HEK293 (cell line): ENCODE data around the gene RHOJ.
A peak's percentile ranks its signal among the peaks of the same experiment; 100 is the strongest.

Experiments used
- CTCF ChIA-PET: fragments of 350-600 bp; formaldehyde crosslinking; extraction: SDS; loops from one replicate; lab custom pipeline; 2021; ENCODE audit warnings: antibody characterized with exemption; lab: Yijun Ruan, JAX
- POLR2A ChIA-PET: fragments of 300-600 bp; formaldehyde crosslinking; extraction: SDS; loops from one replicate; lab custom pipeline; 2020; ENCODE audit warnings: antibody characterized with exemption, inconsistent platforms; lab: Yijun Ruan, JAX
- H3K27ac ChIP-seq: fragments of 200-500 bp; sonication (Bioruptor generic); 2 replicates; pipeline ENCODE4 v1.5.1; 2014; ENCODE audit warnings: low read depth, low read length, control low read depth, inconsistent platforms; ENCODE audit errors: extremely low read depth
- H3K36me3 ChIP-seq, 2 experiments: fragments of 200-500 bp in 1 of 2; sonication (Bioruptor generic) in 1 of 2; 1 replicate in 1 of 2; 2 replicates in 1 of 2; pipeline ENCODE4 v1.5.1; 2014 to 2017; ENCODE audit warnings: inconsistent platforms in 2 of 2, low read length in 2 of 2; ENCODE audit not compliant: control insufficient read depth in 2 of 2, insufficient read depth in 1 of 2
- H3K4me1 ChIP-seq: fragments of 200-500 bp; sonication (Bioruptor generic); 2 replicates; pipeline ENCODE4 v1.5.1; 2014; ENCODE audit warnings: mild to moderate bottlenecking, low read length, inconsistent platforms; ENCODE audit not compliant: control insufficient read depth, insufficient read depth
- H3K4me3 ChIP-seq: 2 replicates; pipeline ENCODE4 v1.5.1; 2011; ENCODE audit warnings: low read depth, mild to moderate bottlenecking, control low read depth, low read length, moderate library complexity
- H3K9me3 ChIP-seq: fragments of 200-500 bp; sonication (Bioruptor generic); 2 replicates; pipeline ENCODE4 v1.5.1; 2014; ENCODE audit warnings: low read depth, low read length, inconsistent platforms; ENCODE audit not compliant: control insufficient read depth, insufficient read depth
- GFI1B ChIP-seq: fragments of 450-650 bp; formaldehyde crosslinking; IDR thresholded peaks from 2 replicates; pipeline ENCODE4 v1.5.1; 2016; ENCODE audit warnings: missing biosample characterization, missing genetic modification characterization
- HOXA7 ChIP-seq: sonication (generic); formaldehyde crosslinking; IDR thresholded peaks from 2 replicates; pipeline ENCODE4 v1.8.1; 2022; ENCODE audit warnings: missing genetic modification reagents, borderline replicate concordance
- IKZF3 ChIP-seq: fragments of 450-650 bp; IDR thresholded peaks from 2 replicates; pipeline ENCODE4 v1.5.0; 2018; ENCODE audit warnings: missing biosample characterization, mild to moderate bottlenecking, missing genetic modification characterization, moderate library complexity
- ZNF121 ChIP-seq: fragments of 450-650 bp; formaldehyde crosslinking; IDR thresholded peaks from 2 replicates; pipeline ENCODE4 v1.5.1; 2016; ENCODE audit warnings: missing biosample characterization, missing genetic modification characterization
- ZNF132 ChIP-seq: fragments of 450-650 bp; formaldehyde crosslinking; IDR thresholded peaks from 2 replicates; pipeline ENCODE4 v1.5.1; 2017; ENCODE audit warnings: missing biosample characterization, missing genetic modification characterization, borderline replicate concordance
- ZNF202 ChIP-seq: fragments of 450-650 bp; formaldehyde crosslinking; IDR thresholded peaks from 2 replicates; pipeline ENCODE4 v1.5.1; 2016; ENCODE audit warnings: missing biosample characterization, missing genetic modification characterization, borderline replicate concordance
- ZNF211 ChIP-seq: fragments of 450-650 bp; formaldehyde crosslinking; IDR thresholded peaks from 2 replicates; pipeline ENCODE4 v1.5.1; 2016; ENCODE audit warnings: low read depth, missing biosample characterization, missing genetic modification characterization
- ZNF350 ChIP-seq: fragments of 450-650 bp; formaldehyde crosslinking; IDR thresholded peaks from 2 replicates; pipeline ENCODE4 v1.5.0; 2017; ENCODE audit warnings: missing biosample characterization, mild to moderate bottlenecking, missing genetic modification characterization
- ZNF416 ChIP-seq: fragments of 450-650 bp; formaldehyde crosslinking; IDR thresholded peaks from 2 replicates; pipeline ENCODE4 v1.5.1; 2016; ENCODE audit warnings: missing biosample characterization, missing genetic modification characterization
- ZNF549 ChIP-seq: fragments of 450-650 bp; IDR thresholded peaks from 2 replicates; pipeline ENCODE4 v1.5.1; 2018; ENCODE audit warnings: missing biosample characterization, missing genetic modification characterization, mild to moderate bottlenecking, inconsistent platforms, moderate library complexity
- ZNF600 ChIP-seq: fragments of 450-650 bp; formaldehyde crosslinking; IDR thresholded peaks from 2 replicates; pipeline ENCODE4 v1.5.1; 2016; ENCODE audit warnings: missing biosample characterization, missing genetic modification characterization
- ZNF624 ChIP-seq: fragments of 450-650 bp; formaldehyde crosslinking; IDR thresholded peaks from 2 replicates; pipeline ENCODE4 v1.5.1; 2017; ENCODE audit warnings: missing biosample characterization, missing genetic modification characterization
- ZNF658 ChIP-seq: fragments of 450-650 bp; formaldehyde crosslinking; IDR thresholded peaks from 2 replicates; pipeline ENCODE4; 2016; ENCODE audit warnings: missing biosample characterization, missing genetic modification characterization
- ZNF660 ChIP-seq: fragments of 450-650 bp; IDR thresholded peaks from 2 replicates; pipeline ENCODE4 v1.5.1; 2018; ENCODE audit warnings: missing biosample characterization, mild to moderate bottlenecking, missing genetic modification characterization
- ZNF664 ChIP-seq: fragments of 450-650 bp; formaldehyde crosslinking; IDR thresholded peaks from 2 replicates; pipeline ENCODE4 v1.5.1; 2016; ENCODE audit warnings: missing biosample characterization, missing genetic modification characterization
- ZNF670 ChIP-seq: fragments of 450-650 bp; formaldehyde crosslinking; IDR thresholded peaks from 2 replicates; pipeline ENCODE4 v1.5.1; 2016; ENCODE audit warnings: missing biosample characterization, missing genetic modification characterization, low read depth
- ZNF768 ChIP-seq: fragments of 450-650 bp; formaldehyde crosslinking; IDR thresholded peaks from 2 replicates; pipeline ENCODE4 v1.5.1; 2018; ENCODE audit warnings: missing biosample characterization, mild to moderate bottlenecking, missing genetic modification characterization
- ZNF792 ChIP-seq: fragments of 450-650 bp; formaldehyde crosslinking; IDR thresholded peaks from 2 replicates; pipeline ENCODE4 v1.5.1; 2016; ENCODE audit warnings: missing biosample characterization, missing genetic modification characterization
- TF ChIP-seq, protein P1 (sequence below): fragments of 450-650 bp; formaldehyde crosslinking; optimal IDR thresholded peaks from 2 replicates; pipeline ENCODE3; 2016; ENCODE audit warnings: missing biosample characterization, mild to moderate bottlenecking, missing genetic modification characterization
- TF ChIP-seq, protein P2 (sequence below): fragments of 450-650 bp; formaldehyde crosslinking; IDR thresholded peaks from 2 replicates; pipeline ENCODE4 v1.5.1; 2017; ENCODE audit warnings: missing biosample characterization, missing genetic modification characterization
- TF ChIP-seq, protein P3 (sequence below): fragments of 450-650 bp; formaldehyde crosslinking; IDR thresholded peaks from 2 replicates; pipeline ENCODE4 v1.5.1; 2016; ENCODE audit warnings: missing biosample characterization, missing genetic modification characterization
- TF ChIP-seq, protein P4 (sequence below): fragments of 450-650 bp; formaldehyde crosslinking; IDR thresholded peaks from 2 replicates; pipeline ENCODE4 v1.5.1; 2016; ENCODE audit warnings: missing biosample characterization, missing genetic modification characterization, low read depth

Gene RHOJ

DNA sequence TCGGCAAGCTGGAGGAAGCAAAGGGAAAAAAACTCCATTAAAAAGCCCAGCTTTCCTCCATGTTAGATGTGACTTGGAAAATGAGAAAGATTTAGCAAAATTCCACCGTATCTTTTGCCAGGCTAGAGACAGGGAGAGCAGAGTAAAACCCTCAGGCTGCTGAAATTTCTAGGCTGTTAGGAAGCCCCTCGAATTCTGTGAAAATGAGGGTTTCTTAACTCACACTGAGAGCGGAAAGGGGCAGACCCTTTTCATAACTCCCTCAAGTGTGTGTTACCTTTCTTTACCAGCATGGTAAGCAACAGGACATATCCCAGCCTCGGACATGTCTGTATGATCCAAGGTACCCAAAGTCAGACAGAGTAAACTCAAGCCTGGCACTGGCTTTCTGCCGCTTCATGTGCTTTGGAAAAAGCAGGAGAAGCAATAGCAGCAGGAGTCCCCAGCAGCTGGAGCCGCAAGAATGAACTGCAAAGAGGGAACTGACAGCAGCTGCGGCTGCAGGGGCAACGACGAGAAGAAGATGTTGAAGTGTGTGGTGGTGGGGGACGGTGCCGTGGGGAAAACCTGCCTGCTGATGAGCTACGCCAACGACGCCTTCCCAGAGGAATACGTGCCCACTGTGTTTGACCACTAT, at the start of gene RHOJ:
Gene RHOJ (plus strand): TSS at position 37 of the 637 bp plus-strand sequence. CDS start 427 bp downstream, at position 464.
- POLR2A ChIA-PET, result no interaction called here
- Histone ChIP-seq H3K36me3 (no peaks in the 10 kb centered on the region), H3K4me3 (peak within 1 kb of the TSS; percentile 15), H3K9me3 (no peaks in the 10 kb centered on the region), H3K4me1 (0 out of 2 replicates have a peak, but pooled peaks cover 4% of the 10 kb centered on the region), H3K27ac (no peak within 1 kb of the TSS)
- TF ChIP-seq, protein P1, sequence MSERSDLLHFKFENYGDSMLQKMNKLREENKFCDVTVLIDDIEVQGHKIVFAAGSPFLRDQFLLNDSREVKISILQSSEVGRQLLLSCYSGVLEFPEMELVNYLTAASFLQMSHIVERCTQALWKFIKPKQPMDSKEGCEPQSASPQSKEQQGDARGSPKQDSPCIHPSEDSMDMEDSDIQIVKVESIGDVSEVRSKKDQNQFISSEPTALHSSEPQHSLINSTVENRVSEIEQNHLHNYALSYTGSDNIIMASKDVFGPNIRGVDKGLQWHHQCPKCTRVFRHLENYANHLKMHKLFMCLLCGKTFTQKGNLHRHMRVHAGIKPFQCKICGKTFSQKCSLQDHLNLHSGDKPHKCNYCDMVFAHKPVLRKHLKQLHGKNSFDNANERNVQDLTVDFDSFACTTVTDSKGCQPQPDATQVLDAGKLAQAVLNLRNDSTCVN, result no peak
- TF ChIP-seq ZNF792 (no peak), IKZF3 (no peak), ZNF416 (tag by site-specific recombination) (no peak)
- CTCF ChIA-PET, result interaction anchor here (1.0 kb wide), 1 partner anchor 10 kb away, joined by 3 read pairs; no protein-coding TSS in a partner anchor

DNA sequence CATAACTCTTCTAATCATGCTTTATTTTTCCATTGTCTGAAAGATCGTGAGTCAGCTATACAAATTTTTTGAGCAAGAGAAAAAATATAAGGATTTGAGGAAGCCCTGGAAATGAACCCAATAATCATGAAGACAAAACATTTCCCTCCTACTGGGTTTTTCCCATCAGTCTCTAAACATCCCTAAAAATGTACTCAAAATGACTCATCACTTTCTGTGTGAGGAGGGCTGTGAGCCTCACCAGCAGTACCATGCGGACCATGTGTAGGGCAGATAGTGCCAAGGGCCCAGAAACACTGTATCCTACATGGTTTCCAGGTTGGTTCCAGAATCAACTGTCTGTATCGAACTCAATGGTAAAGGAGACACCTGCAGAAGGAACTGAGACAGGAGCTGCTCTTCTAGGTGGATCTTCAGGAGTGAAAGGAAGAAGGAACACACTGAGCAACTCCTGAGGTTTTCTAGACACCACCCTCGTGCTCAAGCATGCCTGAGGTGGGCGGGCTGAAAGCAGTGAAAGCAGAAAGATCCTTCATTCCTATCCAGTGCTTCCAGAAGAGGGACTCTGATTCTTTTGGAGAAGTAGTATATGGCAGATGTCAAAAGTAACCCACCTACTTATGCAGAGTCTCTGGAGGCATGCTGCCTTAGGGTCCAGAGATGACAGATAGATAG, 48.6 kb upstream of the RHOJ start:
- CTCF ChIA-PET, result no interaction called here
- H3K4me3 ChIP-seq, result no peak overlapping the region
- no peaks in the 10 kb centered on the region for H3K9me3 ChIP-seq
- POLR2A ChIA-PET, result no interaction called here
- TF ChIP-seq ZNF350, result no peak
- H3K4me1 ChIP-seq, result no peaks in the 10 kb centered on the region
- no peaks in the 10 kb centered on the region for H3K36me3 ChIP-seq
- H3K27ac ChIP-seq, result no peak overlapping the region

DNA sequence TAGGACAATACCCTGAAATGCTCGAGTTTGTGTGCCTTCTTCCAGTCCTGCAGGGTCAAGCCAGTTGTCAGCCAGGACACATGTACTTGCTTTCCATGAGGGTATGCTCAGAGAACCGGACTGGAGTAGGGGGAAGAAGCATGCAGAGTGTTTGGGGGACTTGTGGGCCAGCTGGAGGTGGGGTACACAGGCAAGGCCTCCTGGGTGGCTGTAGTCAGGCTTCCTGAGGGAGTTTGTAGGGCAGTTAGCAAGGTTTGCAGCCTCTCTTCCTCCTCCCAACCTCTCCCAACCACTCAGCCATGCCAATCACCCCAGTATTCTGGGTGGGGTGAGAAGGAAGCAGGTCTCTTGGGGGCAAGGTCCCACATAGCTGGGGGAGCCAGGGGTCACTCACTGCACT, 47.0 kb upstream of the RHOJ start:
- Histone ChIP-seq H3K4me3 (no peak overlapping the region), H3K36me3 (no peaks in the 10 kb centered on the region), H3K9me3 (no peaks in the 10 kb centered on the region), H3K4me1 (no peaks in the 10 kb centered on the region), H3K27ac (no peak overlapping the region)
- ChIA-PET CTCF (no interaction called here), POLR2A (no interaction called here)
- TF ChIP-seq ZNF660 (tag by site-specific recombination) (no peak), ZNF121 (tag by site-specific recombination) (no peak), ZNF670 (no peak), ZNF624 (no peak), GFI1B (tag by site-specific recombination) (no peak), ZNF664 (tag by site-specific recombination) (no peak)

DNA sequence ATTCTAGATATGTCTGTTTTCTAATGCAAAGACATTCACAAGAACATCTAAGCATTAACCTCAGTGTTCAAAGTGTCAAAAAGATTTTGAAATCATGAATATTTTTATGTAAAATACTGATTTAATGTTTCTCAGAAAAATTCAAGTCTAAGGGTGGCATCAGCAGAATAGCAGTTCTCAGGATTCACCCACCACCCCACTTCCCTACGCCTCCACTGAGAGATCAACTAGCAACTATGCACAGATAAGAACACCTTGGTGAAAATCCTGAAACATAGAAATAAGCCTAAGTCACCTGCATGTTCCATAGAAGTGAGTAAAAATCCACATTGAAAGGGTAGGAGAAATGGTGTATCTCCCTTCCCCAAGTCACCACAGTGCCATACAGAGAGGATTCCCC, 40.9 kb upstream of the RHOJ start:
- no peak for TF ChIP-seq ZNF202
- no peak for TF ChIP-seq ZNF211 (tag by site-specific recombination)
- TF ChIP-seq ZNF549 (tag by site-specific recombination), result no peak
- TF ChIP-seq, protein P2, sequence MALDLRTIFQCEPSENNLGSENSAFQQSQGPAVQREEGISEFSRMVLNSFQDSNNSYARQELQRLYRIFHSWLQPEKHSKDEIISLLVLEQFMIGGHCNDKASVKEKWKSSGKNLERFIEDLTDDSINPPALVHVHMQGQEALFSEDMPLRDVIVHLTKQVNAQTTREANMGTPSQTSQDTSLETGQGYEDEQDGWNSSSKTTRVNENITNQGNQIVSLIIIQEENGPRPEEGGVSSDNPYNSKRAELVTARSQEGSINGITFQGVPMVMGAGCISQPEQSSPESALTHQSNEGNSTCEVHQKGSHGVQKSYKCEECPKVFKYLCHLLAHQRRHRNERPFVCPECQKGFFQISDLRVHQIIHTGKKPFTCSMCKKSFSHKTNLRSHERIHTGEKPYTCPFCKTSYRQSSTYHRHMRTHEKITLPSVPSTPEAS (tag by site-specific recombination), result no peak
- no peak for TF ChIP-seq ZNF600
- TF ChIP-seq ZNF768, result no peak
- TF ChIP-seq, protein P3, sequence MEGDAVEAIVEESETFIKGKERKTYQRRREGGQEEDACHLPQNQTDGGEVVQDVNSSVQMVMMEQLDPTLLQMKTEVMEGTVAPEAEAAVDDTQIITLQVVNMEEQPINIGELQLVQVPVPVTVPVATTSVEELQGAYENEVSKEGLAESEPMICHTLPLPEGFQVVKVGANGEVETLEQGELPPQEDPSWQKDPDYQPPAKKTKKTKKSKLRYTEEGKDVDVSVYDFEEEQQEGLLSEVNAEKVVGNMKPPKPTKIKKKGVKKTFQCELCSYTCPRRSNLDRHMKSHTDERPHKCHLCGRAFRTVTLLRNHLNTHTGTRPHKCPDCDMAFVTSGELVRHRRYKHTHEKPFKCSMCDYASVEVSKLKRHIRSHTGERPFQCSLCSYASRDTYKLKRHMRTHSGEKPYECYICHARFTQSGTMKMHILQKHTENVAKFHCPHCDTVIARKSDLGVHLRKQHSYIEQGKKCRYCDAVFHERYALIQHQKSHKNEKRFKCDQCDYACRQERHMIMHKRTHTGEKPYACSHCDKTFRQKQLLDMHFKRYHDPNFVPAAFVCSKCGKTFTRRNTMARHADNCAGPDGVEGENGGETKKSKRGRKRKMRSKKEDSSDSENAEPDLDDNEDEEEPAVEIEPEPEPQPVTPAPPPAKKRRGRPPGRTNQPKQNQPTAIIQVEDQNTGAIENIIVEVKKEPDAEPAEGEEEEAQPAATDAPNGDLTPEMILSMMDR (tag by site-specific recombination), result no peak
- TF ChIP-seq HOXA7 (CRISPR knock-in tag), result no peak
- TF ChIP-seq ZNF658 (tag by site-specific recombination), result no peak
- no peak for TF ChIP-seq ZNF132 (tag by site-specific recombination)
- TF ChIP-seq, protein P4, sequence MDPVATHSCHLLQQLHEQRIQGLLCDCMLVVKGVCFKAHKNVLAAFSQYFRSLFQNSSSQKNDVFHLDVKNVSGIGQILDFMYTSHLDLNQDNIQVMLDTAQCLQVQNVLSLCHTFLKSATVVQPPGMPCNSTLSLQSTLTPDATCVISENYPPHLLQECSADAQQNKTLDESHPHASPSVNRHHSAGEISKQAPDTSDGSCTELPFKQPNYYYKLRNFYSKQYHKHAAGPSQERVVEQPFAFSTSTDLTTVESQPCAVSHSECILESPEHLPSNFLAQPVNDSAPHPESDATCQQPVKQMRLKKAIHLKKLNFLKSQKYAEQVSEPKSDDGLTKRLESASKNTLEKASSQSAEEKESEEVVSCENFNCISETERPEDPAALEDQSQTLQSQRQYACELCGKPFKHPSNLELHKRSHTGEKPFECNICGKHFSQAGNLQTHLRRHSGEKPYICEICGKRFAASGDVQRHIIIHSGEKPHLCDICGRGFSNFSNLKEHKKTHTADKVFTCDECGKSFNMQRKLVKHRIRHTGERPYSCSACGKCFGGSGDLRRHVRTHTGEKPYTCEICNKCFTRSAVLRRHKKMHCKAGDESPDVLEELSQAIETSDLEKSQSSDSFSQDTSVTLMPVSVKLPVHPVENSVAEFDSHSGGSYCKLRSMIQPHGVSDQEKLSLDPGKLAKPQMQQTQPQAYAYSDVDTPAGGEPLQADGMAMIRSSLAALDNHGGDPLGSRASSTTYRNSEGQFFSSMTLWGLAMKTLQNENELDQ (tag by site-specific recombination), result no peak
- CTCF ChIA-PET, result no interaction called here

More for the DNA sequence above, 40.9 kb upstream of the RHOJ start:
- Histone ChIP-seq H3K9me3 (no peaks in the 10 kb centered on the region), H3K27ac (no peak overlapping the region), H3K4me3 (no peak overlapping the region), H3K36me3 (no peaks in the 10 kb centered on the region), H3K4me1 (no peaks in the 10 kb centered on the region)
- POLR2A ChIA-PET, result interaction anchor here (0.6 kb wide), 1 partner anchor 426 kb away, joined by 6 read pairs; no protein-coding TSS in a partner anchor
